HepG2 (cell line): ENCODE measurements around the gene DOK4. TPM values are rescaled to one million over a fixed set of nuclear protein-coding genes. Genes with fewer than 3 reads are reported as not detected.
A peak's percentile ranks its signal among the peaks of the same experiment; 100 is the strongest.

ENCODE experiments used
- CEBPG ChIP-seq: IDR thresholded peaks from 2 replicates; pipeline ENCODE4 v1.6.1; 2016
- EED ChIP-seq: sonication (generic); formaldehyde crosslinking; IDR thresholded peaks from 2 replicates; pipeline ENCODE4 v1.5.0; 2020; ENCODE audit warnings: mild to moderate bottlenecking, missing genetic modification reagents
- FOXJ3 ChIP-seq: sonication (generic); formaldehyde crosslinking; IDR thresholded peaks from 2 replicates; pipeline ENCODE4 v1.4.0; 2020; ENCODE audit warnings: missing genetic modification reagents, mild to moderate bottlenecking, borderline replicate concordance
- SAP130 ChIP-seq: IDR thresholded peaks from 2 replicates; pipeline ENCODE4 v1.6.1; 2016; ENCODE audit warnings: low read depth
- TFE3 ChIP-seq: IDR thresholded peaks from 2 replicates; pipeline ENCODE4 v1.6.1; 2016
- ZMAT3 ChIP-seq: sonication (generic); formaldehyde crosslinking; conservative IDR thresholded peaks from 2 replicates; pipeline ENCODE4 v1.7.0; 2021; ENCODE audit warnings: missing genetic modification reagents
- ZNF180 ChIP-seq: sonication (generic); formaldehyde crosslinking; IDR thresholded peaks from 2 replicates; pipeline ENCODE4 v1.4.0; 2020; ENCODE audit warnings: low read depth, missing genetic modification reagents, borderline replicate concordance
- ZNF737 ChIP-seq: sonication (generic); formaldehyde crosslinking; IDR thresholded peaks from 2 replicates; pipeline ENCODE4 v1.5.0; 2020; ENCODE audit warnings: missing genetic modification reagents, mild to moderate bottlenecking, borderline replicate concordance
- ZNF879 ChIP-seq: sonication (generic); formaldehyde crosslinking; IDR thresholded peaks from 2 replicates; pipeline ENCODE4 v1.8.1; 2023; ENCODE audit warnings: missing genetic modification reagents
- polyA plus RNA-seq, 8 experiments: library from polyadenylated mRNA; depleted of rRNA in 3 of 8; stranded (reverse) in 7 of 8; unstranded in 1 of 8; fragments of >200 nt; fragmentation: Illumina TruSeq in 4 of 8; extraction: Trizol in 4 of 8; gene quantifications; 2 replicates each; pipeline versions ENCODE4 v1.2.1 to v1.2.3, GENCODE V29; 2011 to 2016; ENCODE audit warnings: low read depth in 4 of 8, missing spikeins in 1 of 8, mixed read lengths in 1 of 8; ENCODE audit not compliant: insufficient read depth in 1 of 8
- total RNA-seq, 5 experiments: library from RNA; depleted of rRNA; stranded (reverse); fragments of >200 nt; fragmentation: Illumina TruSeq; extraction: Trizol; gene quantifications; 2 replicates each; pipeline ENCODE4 v1.2.3, GENCODE V29; 2016; ENCODE audit warnings: low read depth in 1 of 5
- TF ChIP-seq, protein P1 (sequence below): IDR thresholded peaks from 2 replicates; pipeline ENCODE4 v1.6.1; 2016; ENCODE audit warnings: mild to moderate bottlenecking
- TF ChIP-seq, protein P2 (sequence below): sonication (generic); formaldehyde crosslinking; conservative IDR thresholded peaks from 2 replicates; pipeline ENCODE4 v1.4.0; 2020; ENCODE audit warnings: mild to moderate bottlenecking, missing genetic modification reagents, moderate library complexity
- TF ChIP-seq, protein P3 (sequence below), 2 experiments: sonication (generic) in 1 of 2; formaldehyde crosslinking in 1 of 2; IDR thresholded peaks; 2 replicates each; pipeline versions ENCODE4 v1.4.0 to v1.6.1; 2018 to 2020; ENCODE audit warnings: missing genetic modification reagents in 2 of 2, borderline replicate concordance in 1 of 2, low read depth in 1 of 2, mild to moderate bottlenecking in 1 of 2, missing biosample characterization in 1 of 2
- TF ChIP-seq, protein P4 (sequence below), 2 experiments: sonication (generic) in 1 of 2; formaldehyde crosslinking in 1 of 2; IDR thresholded peaks; 2 replicates each; pipeline versions ENCODE4 v1.6.1 to v1.9.0; 2014 to 2022; ENCODE audit warnings: antibody characterized with exemption in 1 of 2, borderline replicate concordance in 1 of 2, inconsistent platforms in 1 of 2, low read depth in 1 of 2, missing genetic modification reagents in 1 of 2

Gene DOK4
- total and polyA plus RNA-seq, 2 of the 13 experiments (the other 11 are each of a cell fraction or from before 2014, with no cell fraction given): 52.7 to 70.0 TPM

DNA sequence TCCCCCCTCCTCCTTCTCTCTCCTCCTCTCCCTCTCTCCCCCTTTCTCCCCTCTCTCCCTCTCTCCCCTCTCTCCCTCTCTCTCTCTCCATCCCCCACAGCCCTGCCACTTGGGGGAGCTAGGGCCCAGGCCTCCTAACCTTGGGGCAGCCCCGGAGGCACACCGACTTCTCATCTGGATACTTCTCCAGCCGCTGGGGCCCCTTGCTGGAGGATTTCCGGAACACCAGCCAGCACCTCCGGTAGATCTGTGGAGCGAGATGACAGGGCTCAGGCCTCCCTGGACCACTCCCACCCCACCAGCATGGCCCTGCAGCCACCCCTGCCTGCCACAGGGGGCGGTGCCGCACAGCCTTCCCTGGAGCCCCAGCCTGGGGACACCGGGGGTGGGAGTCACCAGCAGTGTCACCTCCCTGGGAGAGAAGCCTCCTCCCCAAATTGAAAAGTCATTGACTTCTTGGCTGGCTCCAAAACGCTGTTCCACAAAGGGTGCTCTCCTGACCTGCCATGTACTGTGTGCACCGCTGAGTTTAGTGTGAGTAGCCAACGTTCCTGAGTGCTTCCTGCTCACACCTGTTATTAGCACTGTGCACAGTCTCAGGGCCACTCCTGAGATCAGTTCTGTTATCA is 10.5 kb downstream of the DOK4 start (continued):
- TF ChIP-seq SAP130 (CRISPR knock-in tag) (peak; percentile 43; the same call in 1 of the 2 replicates), EED (CRISPR knock-in tag) (peak; percentile 47; the same call in 1 of the 2 replicates), ZMAT3 (no peak), TFE3 (CRISPR knock-in tag) (no peak), FOXJ3 (CRISPR knock-in tag) (no peak), ZNF737 (CRISPR knock-in tag) (no peak), CEBPG (CRISPR knock-in tag) (no peak), ZNF180 (CRISPR knock-in tag) (no peak), ZNF879 (CRISPR knock-in tag) (no peak)
- TF ChIP-seq, protein P1, sequence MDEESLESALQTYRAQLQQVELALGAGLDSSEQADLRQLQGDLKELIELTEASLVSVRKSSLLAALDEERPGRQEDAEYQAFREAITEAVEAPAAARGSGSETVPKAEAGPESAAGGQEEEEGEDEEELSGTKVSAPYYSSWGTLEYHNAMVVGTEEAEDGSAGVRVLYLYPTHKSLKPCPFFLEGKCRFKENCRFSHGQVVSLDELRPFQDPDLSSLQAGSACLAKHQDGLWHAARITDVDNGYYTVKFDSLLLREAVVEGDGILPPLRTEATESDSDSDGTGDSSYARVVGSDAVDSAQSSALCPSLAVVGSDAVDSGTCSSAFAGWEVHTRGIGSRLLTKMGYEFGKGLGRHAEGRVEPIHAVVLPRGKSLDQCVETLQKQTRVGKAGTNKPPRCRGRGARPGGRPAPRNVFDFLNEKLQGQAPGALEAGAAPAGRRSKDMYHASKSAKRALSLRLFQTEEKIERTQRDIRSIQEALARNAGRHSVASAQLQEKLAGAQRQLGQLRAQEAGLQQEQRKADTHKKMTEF (CRISPR knock-in tag): 0 out of 2 replicates have a peak, but pooled peaks have one; percentile 19
- TF ChIP-seq, protein P2, sequence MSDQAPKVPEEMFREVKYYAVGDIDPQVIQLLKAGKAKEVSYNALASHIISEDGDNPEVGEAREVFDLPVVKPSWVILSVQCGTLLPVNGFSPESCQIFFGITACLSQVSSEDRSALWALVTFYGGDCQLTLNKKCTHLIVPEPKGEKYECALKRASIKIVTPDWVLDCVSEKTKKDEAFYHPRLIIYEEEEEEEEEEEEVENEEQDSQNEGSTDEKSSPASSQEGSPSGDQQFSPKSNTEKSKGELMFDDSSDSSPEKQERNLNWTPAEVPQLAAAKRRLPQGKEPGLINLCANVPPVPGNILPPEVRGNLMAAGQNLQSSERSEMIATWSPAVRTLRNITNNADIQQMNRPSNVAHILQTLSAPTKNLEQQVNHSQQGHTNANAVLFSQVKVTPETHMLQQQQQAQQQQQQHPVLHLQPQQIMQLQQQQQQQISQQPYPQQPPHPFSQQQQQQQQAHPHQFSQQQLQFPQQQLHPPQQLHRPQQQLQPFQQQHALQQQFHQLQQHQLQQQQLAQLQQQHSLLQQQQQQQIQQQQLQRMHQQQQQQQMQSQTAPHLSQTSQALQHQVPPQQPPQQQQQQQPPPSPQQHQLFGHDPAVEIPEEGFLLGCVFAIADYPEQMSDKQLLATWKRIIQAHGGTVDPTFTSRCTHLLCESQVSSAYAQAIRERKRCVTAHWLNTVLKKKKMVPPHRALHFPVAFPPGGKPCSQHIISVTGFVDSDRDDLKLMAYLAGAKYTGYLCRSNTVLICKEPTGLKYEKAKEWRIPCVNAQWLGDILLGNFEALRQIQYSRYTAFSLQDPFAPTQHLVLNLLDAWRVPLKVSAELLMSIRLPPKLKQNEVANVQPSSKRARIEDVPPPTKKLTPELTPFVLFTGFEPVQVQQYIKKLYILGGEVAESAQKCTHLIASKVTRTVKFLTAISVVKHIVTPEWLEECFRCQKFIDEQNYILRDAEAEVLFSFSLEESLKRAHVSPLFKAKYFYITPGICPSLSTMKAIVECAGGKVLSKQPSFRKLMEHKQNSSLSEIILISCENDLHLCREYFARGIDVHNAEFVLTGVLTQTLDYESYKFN (CRISPR knock-in tag): 0 out of 2 replicates have a peak, but pooled peaks have one; percentile 12
- TF ChIP-seq, protein P3, sequence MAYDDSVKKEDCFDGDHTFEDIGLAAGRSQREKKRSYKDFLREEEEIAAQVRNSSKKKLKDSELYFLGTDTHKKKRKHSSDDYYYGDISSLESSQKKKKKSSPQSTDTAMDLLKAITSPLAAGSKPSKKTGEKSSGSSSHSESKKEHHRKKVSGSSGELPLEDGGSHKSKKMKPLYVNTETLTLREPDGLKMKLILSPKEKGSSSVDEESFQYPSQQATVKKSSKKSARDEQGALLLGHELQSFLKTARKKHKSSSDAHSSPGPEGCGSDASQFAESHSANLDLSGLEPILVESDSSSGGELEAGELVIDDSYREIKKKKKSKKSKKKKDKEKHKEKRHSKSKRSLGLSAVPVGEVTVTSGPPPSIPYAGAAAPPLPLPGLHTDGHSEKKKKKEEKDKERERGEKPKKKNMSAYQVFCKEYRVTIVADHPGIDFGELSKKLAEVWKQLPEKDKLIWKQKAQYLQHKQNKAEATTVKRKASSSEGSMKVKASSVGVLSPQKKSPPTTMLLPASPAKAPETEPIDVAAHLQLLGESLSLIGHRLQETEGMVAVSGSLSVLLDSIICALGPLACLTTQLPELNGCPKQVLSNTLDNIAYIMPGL (CRISPR knock-in tag; IDR thresholded peaks at IDR 0.05; ENCODE audit: borderline replicate concordance in 1 of 2, low read depth in 1 of 2): peak; percentile 60 to 61
- TF ChIP-seq, protein P4, sequence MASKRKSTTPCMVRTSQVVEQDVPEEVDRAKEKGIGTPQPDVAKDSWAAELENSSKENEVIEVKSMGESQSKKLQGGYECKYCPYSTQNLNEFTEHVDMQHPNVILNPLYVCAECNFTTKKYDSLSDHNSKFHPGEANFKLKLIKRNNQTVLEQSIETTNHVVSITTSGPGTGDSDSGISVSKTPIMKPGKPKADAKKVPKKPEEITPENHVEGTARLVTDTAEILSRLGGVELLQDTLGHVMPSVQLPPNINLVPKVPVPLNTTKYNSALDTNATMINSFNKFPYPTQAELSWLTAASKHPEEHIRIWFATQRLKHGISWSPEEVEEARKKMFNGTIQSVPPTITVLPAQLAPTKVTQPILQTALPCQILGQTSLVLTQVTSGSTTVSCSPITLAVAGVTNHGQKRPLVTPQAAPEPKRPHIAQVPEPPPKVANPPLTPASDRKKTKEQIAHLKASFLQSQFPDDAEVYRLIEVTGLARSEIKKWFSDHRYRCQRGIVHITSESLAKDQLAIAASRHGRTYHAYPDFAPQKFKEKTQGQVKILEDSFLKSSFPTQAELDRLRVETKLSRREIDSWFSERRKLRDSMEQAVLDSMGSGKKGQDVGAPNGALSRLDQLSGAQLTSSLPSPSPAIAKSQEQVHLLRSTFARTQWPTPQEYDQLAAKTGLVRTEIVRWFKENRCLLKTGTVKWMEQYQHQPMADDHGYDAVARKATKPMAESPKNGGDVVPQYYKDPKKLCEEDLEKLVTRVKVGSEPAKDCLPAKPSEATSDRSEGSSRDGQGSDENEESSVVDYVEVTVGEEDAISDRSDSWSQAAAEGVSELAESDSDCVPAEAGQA (IDR thresholded peaks at IDR 0.05; ENCODE audit: low read depth): no peak
- TF ChIP-seq, protein P4 (CRISPR knock-in tag; IDR thresholded peaks at IDR 0.05; ENCODE audit: borderline replicate concordance): no peak
